Pancreas (tissue), 10 donors: Measurements from ENCODE around the gene EHD1. TPM values are rescaled to one million over a fixed set of nuclear protein-coding genes. Genes with fewer than 3 reads are reported as not detected.
A peak's percentile ranks its signal among the peaks of the same experiment; 100 is the strongest.

ENCODE experiments used
- ATAC-seq, 4 donors: fragments of 200-7000 bp; cut with Tn5 transposase; one replicate each; pipeline versions ENCODE4 v1.8.0 to v1.9.1; 2020; ENCODE audit warnings: mild to moderate bottlenecking in 4 of 4, moderate library complexity in 4 of 4
- DNase-seq, 6 donors: peaks; one replicate each; pipeline ENCODE4 v3.0.0-alpha.2; 2020
- FAIRE-seq: peaks from 2 replicates; lab custom pipeline; 2012; peaks lifted over from hg19 to GRCh38; lab: Jason Lieb, UNC
- H3K27ac ChIP-seq, 4 donors: fragments of 200-600 bp; sonication (generic); 1 replicate in 3 of 4; 2 replicates in 1 of 4; pipeline versions ENCODE4 v1.5.0 to v1.8.0; 2020
- H3K27me3 ChIP-seq, 4 donors: fragments of 200-600 bp; one replicate each; pipeline ENCODE4 v1.8.0; 2021
- H3K36me3 ChIP-seq, 3 donors: fragments of 200-600 bp; sonication (generic) in 1 of 3; one replicate each; pipeline versions ENCODE4 v1.5.0 to v1.8.0; 2020 to 2021
- H3K4me1 ChIP-seq, 3 donors: fragments of 200-600 bp; one replicate each; pipeline ENCODE4 v1.8.0; 2021
- H3K4me3 ChIP-seq, 4 donors: fragments of 200-600 bp; sonication (generic) in 2 of 4; one replicate each; pipeline versions ENCODE4 v1.5.0 to v1.8.0; 2020 to 2021
- H3K9me3 ChIP-seq, 4 donors: fragments of 200-600 bp; one replicate each; pipeline ENCODE4 v1.8.0; 2021
- CTCF ChIP-seq, 4 donors: fragments of 200-600 bp; sonication (generic) in 3 of 4; IDR thresholded peaks; one replicate each; pipeline versions ENCODE4 v1.5.0 to v1.8.0; 2021; ENCODE audit warnings: antibody characterized with exemption in 4 of 4
- WGBS, 2 donors: extraction: QIAGEN DNeasy Blood & Tissue Kit; methylation state at CpG; one replicate each; pipeline ENCODE4 v1.1.7; 2013; 5-methylcytosine and 5-hydroxymethylcytosine counted together
- intact Hi-C, 3 donors: fragments of 100-400 bp; cut with DNase I; formaldehyde crosslinking; loops; one replicate each; pipeline versions ENCODE4 v1.11.1 to v1.14.2; 2022
- polyA plus RNA-seq, 2 donors: library from polyadenylated mRNA; stranded (reverse); fragments of 200-250 nt; gene quantifications; one replicate each; pipeline ENCODE4 v1.2.3, GENCODE V29; 2013
- total RNA-seq, 6 donors: library from RNA; stranded (reverse); fragmentation: NEBNext Ultra II Directional in 4 of 6; extraction: Animal tissue kit (Norgen Biotek cat#: 25700) in 4 of 6; gene quantifications; one replicate each; pipeline versions ENCODE4 v1.2.1 to v1.2.4, GENCODE V29; 2021 to 2023
- donor health status: healthy with polysubstance abuse.
- donor health status: DM: no; HTN: no; CAD: no; lungs with moderate emphysema.
- donor health status: DM: no; HTN: no; CAD: no.
- donor health status: control.
- donor health status: control.
- donor health status: Bipolar disorder and iron deficiency.
- donor health status: DM: yes; HTN: yes; CAD: no.
- donor health status: DM: no; HTN: no; CAD: no.
- donor health status: DM: no; HTN: no; CAD: no.
- donor health status: DM: yes; HTN: yes; CAD: no.

Gene EHD1
- total and polyA plus RNA-seq, 8 donors = 10.1 to 22.1 (median 16.8) TPM

GRCh38 chr11:64898076-64898445 is 19.6 kb upstream of the EHD1 start:
- Histone ChIP-seq H3K9me3 (no peaks in the 10 kb centered on the region), H3K36me3 (peaks cover 5 to 29% (median 12%) of the 10 kb centered on the region in 3 donors), H3K27me3 (no peaks in the 10 kb centered on the region), H3K4me3 (no peak overlapping the region), H3K27ac (no peak overlapping the region), H3K4me1 (peaks cover 8 to 10% (median 9%) of the 10 kb centered on the region in 3 donors)
- DNase-seq = peak in 2 of 6 donors; percentile 30 to 41
- ATAC-seq = no peak
- FAIRE-seq = no peak
- 93 to 96% methylated on average over 9 of the region's 9 CpGs for WGBS, 2 donors
- TF ChIP-seq CTCF (IDR thresholded peaks at IDR 0.05) = no peak
- intact Hi-C loops = loop anchor here in 2 of 3 donors (5.0 to 10.0 kb wide), 3 partner anchors 51 to 113 kb away; no protein-coding TSS in a partner anchor

GRCh38 chr11:64897381-64898075 is 19.1 kb upstream of the EHD1 start:
- Histone ChIP-seq H3K27ac (no peak overlapping the region), H3K36me3 (peaks cover 5 to 24% (median 10%) of the 10 kb centered on the region in 3 donors), H3K27me3 (no peaks in the 10 kb centered on the region), H3K4me3 (no peak overlapping the region), H3K4me1 (peaks cover 8 to 10% (median 9%) of the 10 kb centered on the region in 3 donors), H3K9me3 (no peaks in the 10 kb centered on the region)
- peak in 2 of 6 donors; percentile 29 to 77 for DNase-seq
- TF ChIP-seq CTCF (IDR thresholded peaks at IDR 0.05) = no peak
- no peak for ATAC-seq
- WGBS, 2 donors = 92 to 93% methylated on average over 19 of the region's 19 CpGs
- intact Hi-C loops = loop anchor here in 2 of 3 donors (5.0 to 10.0 kb wide), 3 partner anchors 50 to 113 kb away; no protein-coding TSS in a partner anchor
- no peak for FAIRE-seq

- Histone ChIP-seq H3K27me3 (no peaks in the 10 kb centered on the region), H3K4me3 (no peak overlapping the region), H3K36me3 (peaks cover 5 to 14% (median 7%) of the 10 kb centered on the region in 3 donors), H3K4me1 (peaks cover 8 to 10% (median 9%) of the 10 kb centered on the region in 3 donors), H3K9me3 (no peaks in the 10 kb centered on the region), H3K27ac (no peak overlapping the region)
- FAIRE-seq = no peak
- 90 to 93% methylated on average over 14 of the region's 14 CpGs for WGBS, 2 donors
- DNase-seq = peak in 2 of 6 donors; percentile 28 to 47
- no peak for ATAC-seq
- intact Hi-C loops = loop anchor here in 2 of 3 donors (5.0 to 10.0 kb wide), 3 partner anchors 49 to 112 kb away; no protein-coding TSS in a partner anchor
- TF ChIP-seq CTCF (IDR thresholded peaks at IDR 0.05) = no peak
Observed at GRCh38 chr11:64896448-64897022, 18.1 kb upstream of the EHD1 start.

GRCh38 chr11:64894812-64895452 is 16.5 kb upstream of the EHD1 start:
- intact Hi-C loops = loop anchor here in 2 of 3 donors (5.0 to 10.0 kb wide), 4 partner anchors 43 to 110 kb away; no protein-coding TSS in a partner anchor
- no peak for ATAC-seq
- H3K36me3 ChIP-seq = peaks cover 5 to 11% (median 7%) of the 10 kb centered on the region in 3 donors
- H3K9me3 ChIP-seq = no peaks in the 10 kb centered on the region
- FAIRE-seq = no peak
- H3K4me1 ChIP-seq = peaks cover 8 to 20% (median 9%) of the 10 kb centered on the region in 3 donors
- no peak for TF ChIP-seq CTCF (IDR thresholded peaks at IDR 0.05)
- DNase-seq = peak in 2 of 6 donors; percentile 55 to 82
- H3K4me3 ChIP-seq = no peak overlapping the region
- WGBS, 2 donors = 82 to 90% methylated on average over 31 to 39 of the region's 39 CpGs
- H3K27me3 ChIP-seq = no peaks in the 10 kb centered on the region
- H3K27ac ChIP-seq = no peak overlapping the region
